Measurements from ENCODE around the gene NGEF.

Gene NGEF

GRCh38 chr2:232981767-232982360 lies 31.2 kb downstream of the NGEF start:
- Histone ChIP-seq H4K20me1 (ENCODE audit: insufficient read depth, low read length) (no peaks in the 10 kb centered on the region), H3K79me2 (ENCODE audit: insufficient read depth, low read length) (no peaks in the 10 kb centered on the region), H3K4me2 (ENCODE audit: low read length) (no peak overlapping the region), H3F3A (ENCODE audit: insufficient read depth, low read length) (no peaks in the 10 kb centered on the region), H3K9ac (ENCODE audit: low read length) (no peak overlapping the region), H2AFZ (ENCODE audit: low read length) (no peak overlapping the region), H3K9me2 (ENCODE audit: low read depth, low read length) (no peaks in the 10 kb centered on the region), H3K9me3 (ENCODE audit: low read length) (peaks cover 6% of the 10 kb centered on the region; the same call in 1 of the 2 replicates), H3K27me3 (ENCODE audit: insufficient read depth, low read length) (peaks cover 7% of the 10 kb centered on the region), H3K36me3 (ENCODE audit: insufficient read depth, low read length) (no peaks in the 10 kb centered on the region), H3K27ac (ENCODE audit: low read depth, low read length, poor library complexity, severe bottlenecking) (no peak overlapping the region), H3K4me3 (ENCODE audit: low read depth, low read length, poor library complexity, severe bottlenecking) (no peak overlapping the region), H3K4me1 (ENCODE audit: insufficient read depth, low read length, severe bottlenecking) (peaks cover 4% of the 10 kb centered on the region)
- TF ChIP-seq CTCF (IDR thresholded peaks at IDR 0.05; ENCODE audit: low read length) (no peak), EZH2 (IDR thresholded peaks at IDR 0.05; ENCODE audit: borderline replicate concordance, low read length) (no peak)

GRCh38 chr2:232981356-232981755 lies 31.7 kb downstream of the NGEF start:
- Histone ChIP-seq H3K79me2 (ENCODE audit: insufficient read depth, low read length) (no peaks in the 10 kb centered on the region), H3K36me3 (ENCODE audit: insufficient read depth, low read length) (no peaks in the 10 kb centered on the region), H3K27me3 (ENCODE audit: insufficient read depth, low read length) (peaks cover 7% of the 10 kb centered on the region), H3K9me3 (ENCODE audit: low read length) (peaks cover 3% of the 10 kb centered on the region; the same call in 1 of the 2 replicates), H3K4me3 (ENCODE audit: low read depth, low read length, poor library complexity, severe bottlenecking) (no peak overlapping the region), H4K20me1 (ENCODE audit: insufficient read depth, low read length) (no peaks in the 10 kb centered on the region), H3F3A (ENCODE audit: insufficient read depth, low read length) (no peaks in the 10 kb centered on the region), H3K9me2 (ENCODE audit: low read depth, low read length) (no peaks in the 10 kb centered on the region), H3K4me1 (ENCODE audit: insufficient read depth, low read length, severe bottlenecking) (peaks cover 4% of the 10 kb centered on the region), H3K4me2 (ENCODE audit: low read length) (no peak overlapping the region), H3K9ac (ENCODE audit: low read length) (no peak overlapping the region), H3K27ac (ENCODE audit: low read depth, low read length, poor library complexity, severe bottlenecking) (no peak overlapping the region), H2AFZ (ENCODE audit: low read length) (no peak overlapping the region)
- TF ChIP-seq EZH2 (IDR thresholded peaks at IDR 0.05; ENCODE audit: borderline replicate concordance, low read length) (no peak), CTCF (IDR thresholded peaks at IDR 0.05; ENCODE audit: low read length) (no peak)

DNA sequence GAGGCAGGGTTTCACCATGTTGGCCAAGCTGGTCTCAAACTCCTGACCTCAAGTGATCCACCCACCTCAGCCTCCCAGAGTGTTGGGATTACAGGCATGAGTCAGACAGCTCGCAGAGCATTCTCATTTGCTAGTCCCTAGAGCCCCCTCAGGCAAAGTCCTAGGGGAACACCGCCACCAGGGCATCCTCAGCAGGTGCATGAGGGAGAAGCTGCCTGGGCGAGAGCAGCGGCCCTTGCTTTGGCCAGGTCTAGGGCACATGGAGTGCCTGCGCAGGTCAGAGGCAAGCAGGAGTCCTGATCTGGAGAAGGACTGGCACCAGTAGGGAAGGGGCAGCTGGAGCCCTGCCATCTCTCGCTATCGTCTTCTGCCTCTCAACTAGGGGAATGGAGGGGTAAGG lies 32.4 kb downstream of the NGEF start:
- Histone ChIP-seq H3K9me2 (ENCODE audit: low read depth, low read length) (no peaks in the 10 kb centered on the region), H3K4me1 (ENCODE audit: insufficient read depth, low read length, severe bottlenecking) (peaks cover 4% of the 10 kb centered on the region), H3K36me3 (ENCODE audit: insufficient read depth, low read length) (no peaks in the 10 kb centered on the region), H3K27ac (ENCODE audit: low read depth, low read length, poor library complexity, severe bottlenecking) (no peak overlapping the region), H2AFZ (ENCODE audit: low read length) (no peak overlapping the region), H3K9ac (ENCODE audit: low read length) (no peak overlapping the region), H3K9me3 (ENCODE audit: low read length) (no peaks in the 10 kb centered on the region), H3K4me3 (ENCODE audit: low read depth, low read length, poor library complexity, severe bottlenecking) (no peak overlapping the region), H3K27me3 (ENCODE audit: insufficient read depth, low read length) (peaks cover 7% of the 10 kb centered on the region; the same call in 1 of the 2 replicates), H3F3A (ENCODE audit: insufficient read depth, low read length) (no peaks in the 10 kb centered on the region), H3K79me2 (ENCODE audit: insufficient read depth, low read length) (no peaks in the 10 kb centered on the region), H4K20me1 (ENCODE audit: insufficient read depth, low read length) (no peaks in the 10 kb centered on the region), H3K4me2 (ENCODE audit: low read length) (no peak overlapping the region)
- TF ChIP-seq EZH2 (IDR thresholded peaks at IDR 0.05; ENCODE audit: borderline replicate concordance, low read length) (no peak), CTCF (IDR thresholded peaks at IDR 0.05; ENCODE audit: low read length) (no peak)

Data from OCI-LY1 (cell line).